ENCODE measurements around the gene GRHL3. TPM values are rescaled to one million over a fixed set of nuclear protein-coding genes. Genes with fewer than 3 reads are reported as not detected.

The GRHL3 gene
- total RNA-seq, 1 donor from 2014 or later, result 6.9 TPM

DNA sequence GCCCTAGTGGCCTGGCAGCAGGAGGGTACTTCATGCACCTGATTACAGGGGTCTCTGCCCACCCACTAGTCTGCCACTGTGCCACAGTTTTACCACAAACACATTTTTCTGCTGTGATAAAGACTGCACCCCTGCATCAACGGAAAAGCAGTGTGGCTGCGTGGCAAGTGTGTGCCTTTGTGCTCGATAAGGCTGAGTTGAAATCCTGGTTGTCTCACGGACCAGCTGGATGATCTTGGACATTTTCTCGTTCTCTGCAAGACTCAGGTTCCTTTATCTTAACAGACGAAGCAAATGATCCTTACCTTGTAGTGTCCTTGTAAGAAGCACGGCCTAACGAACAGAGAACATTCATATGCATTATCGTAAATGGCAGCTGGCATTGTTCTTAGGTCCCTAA lies 10.2 kb downstream of the GRHL3 start:
- FAIRE-seq, result no peak

GRCh38 chr1:24329797-24330543 lies 10.8 kb downstream of the GRHL3 start:
- H3K27ac ChIP-seq (ENCODE audit: low read depth, low read length), result no peak overlapping the region

More for the DNA sequence above, 10.2 kb downstream of the GRHL3 start:
- DNase-seq (ENCODE audit: low read depth), result no peak
- Mint-ChIP-seq H3K27ac (ENCODE audit: unreplicated experiment) (peak overlapping the region; percentile 35), H3K36me3 (ENCODE audit: low read depth, unreplicated experiment) (peaks cover 11% of the 10 kb centered on the region), H3K4me3 (ENCODE audit: unreplicated experiment) (no peak overlapping the region), H3K4me1 (ENCODE audit: low read depth, unreplicated experiment) (peaks cover 25% of the 10 kb centered on the region), H3K9me3 (ENCODE audit: unreplicated experiment) (peaks cover 2% of the 10 kb centered on the region), H3K27me3 (ENCODE audit: low read depth, unreplicated experiment) (peaks cover 30% of the 10 kb centered on the region)
- Histone ChIP-seq H3K4me1 (ENCODE audit: insufficient read depth, low read length) (peaks cover 10% of the 10 kb centered on the region), H4K20me1 (ENCODE audit: insufficient read depth, low read length) (no peaks in the 10 kb centered on the region), H3K9me3 (ENCODE audit: insufficient read depth, low read depth, low read length) (no peaks in the 10 kb centered on the region), H3K9ac (ENCODE audit: low read length) (no peak overlapping the region), H2AFZ (ENCODE audit: low read depth, low read length) (no peak overlapping the region), H3K27ac (ENCODE audit: low read depth, low read length) (no peak overlapping the region), H3K36me3 (ENCODE audit: insufficient read depth, low read length) (no peaks in the 10 kb centered on the region), H3K27me3 (ENCODE audit: insufficient read depth, low read length) (peaks cover 23% of the 10 kb centered on the region), H3K79me2 (ENCODE audit: insufficient read depth, low read length) (no peaks in the 10 kb centered on the region), H3K4me2 (ENCODE audit: low read length) (no peak overlapping the region), H3K4me3 (ENCODE audit: insufficient read depth, low read depth, low read length) (no peak overlapping the region)
- TF ChIP-seq, protein P1, sequence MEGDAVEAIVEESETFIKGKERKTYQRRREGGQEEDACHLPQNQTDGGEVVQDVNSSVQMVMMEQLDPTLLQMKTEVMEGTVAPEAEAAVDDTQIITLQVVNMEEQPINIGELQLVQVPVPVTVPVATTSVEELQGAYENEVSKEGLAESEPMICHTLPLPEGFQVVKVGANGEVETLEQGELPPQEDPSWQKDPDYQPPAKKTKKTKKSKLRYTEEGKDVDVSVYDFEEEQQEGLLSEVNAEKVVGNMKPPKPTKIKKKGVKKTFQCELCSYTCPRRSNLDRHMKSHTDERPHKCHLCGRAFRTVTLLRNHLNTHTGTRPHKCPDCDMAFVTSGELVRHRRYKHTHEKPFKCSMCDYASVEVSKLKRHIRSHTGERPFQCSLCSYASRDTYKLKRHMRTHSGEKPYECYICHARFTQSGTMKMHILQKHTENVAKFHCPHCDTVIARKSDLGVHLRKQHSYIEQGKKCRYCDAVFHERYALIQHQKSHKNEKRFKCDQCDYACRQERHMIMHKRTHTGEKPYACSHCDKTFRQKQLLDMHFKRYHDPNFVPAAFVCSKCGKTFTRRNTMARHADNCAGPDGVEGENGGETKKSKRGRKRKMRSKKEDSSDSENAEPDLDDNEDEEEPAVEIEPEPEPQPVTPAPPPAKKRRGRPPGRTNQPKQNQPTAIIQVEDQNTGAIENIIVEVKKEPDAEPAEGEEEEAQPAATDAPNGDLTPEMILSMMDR (IDR thresholded peaks at IDR 0.05; ENCODE audit: insufficient read depth, low read depth, low read length), result no peak
- TF ChIP-seq EZH2 (IDR thresholded peaks at IDR 0.05; ENCODE audit: insufficient read depth, low read length), result no peak

More at GRCh38 chr1:24329797-24330543, 10.8 kb downstream of the GRHL3 start:
- DNase-seq (ENCODE audit: low read depth), result peak; percentile 60
- peaks cover 17% of the 10 kb centered on the region for H3K27me3 ChIP-seq (ENCODE audit: insufficient read depth, low read length)
- no peak overlapping the region for H3K4me3 Mint-ChIP-seq (ENCODE audit: unreplicated experiment)
- H3K4me1 Mint-ChIP-seq (ENCODE audit: low read depth, unreplicated experiment), result peaks cover 25% of the 10 kb centered on the region
- no peaks in the 10 kb centered on the region for H3K9me3 ChIP-seq (ENCODE audit: insufficient read depth, low read depth, low read length)
- peaks cover 13% of the 10 kb centered on the region for H3K36me3 Mint-ChIP-seq (ENCODE audit: low read depth, unreplicated experiment)
- TF ChIP-seq, protein P1 (IDR thresholded peaks at IDR 0.05; ENCODE audit: insufficient read depth, low read depth, low read length), result no peak
- no peak for TF ChIP-seq EZH2 (IDR thresholded peaks at IDR 0.05; ENCODE audit: insufficient read depth, low read length)
- peaks cover 2% of the 10 kb centered on the region for H3K9me3 Mint-ChIP-seq (ENCODE audit: unreplicated experiment)
- FAIRE-seq, result no peak
- peaks cover 25% of the 10 kb centered on the region for H3K27me3 Mint-ChIP-seq (ENCODE audit: low read depth, unreplicated experiment)
- peak overlapping the region; percentile 5 for H3K4me2 ChIP-seq (ENCODE audit: low read length)
- H4K20me1 ChIP-seq (ENCODE audit: insufficient read depth, low read length), result no peaks in the 10 kb centered on the region
- no peak overlapping the region for H3K4me3 ChIP-seq (ENCODE audit: insufficient read depth, low read depth, low read length)
- peak overlapping the region; percentile 90 for H3K27ac Mint-ChIP-seq (ENCODE audit: unreplicated experiment)
- H2AFZ ChIP-seq (ENCODE audit: low read depth, low read length), result no peak overlapping the region
- no peak overlapping the region for H3K9ac ChIP-seq (ENCODE audit: low read length)
- H3K79me2 ChIP-seq (ENCODE audit: insufficient read depth, low read length), result no peaks in the 10 kb centered on the region
- peaks cover 10% of the 10 kb centered on the region for H3K4me1 ChIP-seq (ENCODE audit: insufficient read depth, low read length)
- H3K36me3 ChIP-seq (ENCODE audit: insufficient read depth, low read length), result no peaks in the 10 kb centered on the region
